Gastrocnemius medialis (tissue), 4 donors: ENCODE measurements around the gene BRWD1. TPM values are rescaled to one million over a fixed set of nuclear protein-coding genes. Genes with fewer than 3 reads are reported as not detected.
"Not testable (repeated sequence)": the region's sequence is repeated elsewhere in the genome, so short reads cannot be mapped to it uniquely, and the experiment has no call there.

Source experiments
- ATAC-seq, 2 donors: fragments of 150-250 bp; one replicate each; pipeline ENCODE4 v1.9.1; 2016
- DNase-seq, 2 donors: peaks; one replicate each; pipeline ENCODE4 v3.0.0-alpha.2; 2019
- H3K27ac ChIP-seq, 4 donors: fragments of 200-600 bp; sonication (generic); 1 replicate in 1 of 4; 2 replicates in 3 of 4; pipeline ENCODE4 v1.5.1; 2016 to 2018; ENCODE audit warnings: mild to moderate bottlenecking in 2 of 4, moderate library complexity in 1 of 4
- H3K27me3 ChIP-seq, 3 donors: fragments of 200-600 bp; sonication (generic) in 2 of 3; 1 replicate in 1 of 3; 2 replicates in 2 of 3; pipeline versions ENCODE4 v1.5.1 to v1.6.0; 2016 to 2019; ENCODE audit warnings: mild to moderate bottlenecking in 1 of 3, moderate library complexity in 1 of 3
- H3K36me3 ChIP-seq, 2 donors: fragments of 200-600 bp; sonication (generic) in 1 of 2; one replicate each; pipeline ENCODE4 v1.5.1; 2017 to 2018
- H3K4me1 ChIP-seq, 2 donors: fragments of 200-600 bp; sonication (generic) in 1 of 2; one replicate each; pipeline ENCODE4 v1.5.1; 2016 to 2017; ENCODE audit warnings: mild to moderate bottlenecking in 2 of 2
- H3K4me3 ChIP-seq, 4 donors: fragments of 200-600 bp; sonication (generic) in 3 of 4; 1 replicate in 1 of 4; 2 replicates in 3 of 4; pipeline ENCODE4 v1.5.1; 2016 to 2019; ENCODE audit warnings: mild to moderate bottlenecking in 2 of 4
- H3K9me3 ChIP-seq, 3 donors: fragments of 200-600 bp; sonication (generic) in 2 of 3; 1 replicate in 1 of 3; 2 replicates in 2 of 3; pipeline ENCODE4 v1.5.1; 2016 to 2019
- POLR2A ChIP-seq, 2 donors: fragments of 450-650 bp; IDR thresholded peaks; one replicate each; pipeline ENCODE4 v1.6.1; 2017; ENCODE audit warnings: antibody characterized with exemption in 2 of 2, mild to moderate bottlenecking in 2 of 2, moderate library complexity in 2 of 2
- in situ Hi-C, 4 donors: fragments of 200-750 bp; cut with MboI; loops; one replicate each; pipeline versions ENCODE4 v1.15.0 to v1.8.0; 2017; ENCODE audit warnings: low sequenced_read_pairs in 4 of 4
- intact Hi-C: fragments of 100-400 bp; cut with DNase I; formaldehyde crosslinking; loops from one replicate; pipeline ENCODE4 v1.15.1; 2023; ENCODE audit warnings: low total_unique reads
- total RNA-seq, 4 donors: library from RNA; depleted of rRNA; stranded (reverse); fragments of >200 nt; gene quantifications; one replicate each; pipeline versions ENCODE4 v1.1.0 to v1.2.3, GENCODE V29; 2016
- TF ChIP-seq, protein P1 (sequence below), 5 experiments: fragments of 450-650 bp in 3 of 5; fragments of 200-600 bp in 2 of 5; sonication (generic) in 2 of 5; IDR thresholded peaks in 4 of 5; conservative IDR thresholded peaks in 1 of 5; 1 replicate in 4 of 5; 2 replicates in 1 of 5; pipeline ENCODE4 v1.5.1; 2016 to 2019; ENCODE audit warnings: antibody characterized with exemption in 5 of 5, mild to moderate bottlenecking in 3 of 5, moderate library complexity in 3 of 5

BRWD1 gene
- total RNA-seq, 4 donors from 2014 or later = 42.2 to 65.7 (median 50.4) TPM

DNA sequence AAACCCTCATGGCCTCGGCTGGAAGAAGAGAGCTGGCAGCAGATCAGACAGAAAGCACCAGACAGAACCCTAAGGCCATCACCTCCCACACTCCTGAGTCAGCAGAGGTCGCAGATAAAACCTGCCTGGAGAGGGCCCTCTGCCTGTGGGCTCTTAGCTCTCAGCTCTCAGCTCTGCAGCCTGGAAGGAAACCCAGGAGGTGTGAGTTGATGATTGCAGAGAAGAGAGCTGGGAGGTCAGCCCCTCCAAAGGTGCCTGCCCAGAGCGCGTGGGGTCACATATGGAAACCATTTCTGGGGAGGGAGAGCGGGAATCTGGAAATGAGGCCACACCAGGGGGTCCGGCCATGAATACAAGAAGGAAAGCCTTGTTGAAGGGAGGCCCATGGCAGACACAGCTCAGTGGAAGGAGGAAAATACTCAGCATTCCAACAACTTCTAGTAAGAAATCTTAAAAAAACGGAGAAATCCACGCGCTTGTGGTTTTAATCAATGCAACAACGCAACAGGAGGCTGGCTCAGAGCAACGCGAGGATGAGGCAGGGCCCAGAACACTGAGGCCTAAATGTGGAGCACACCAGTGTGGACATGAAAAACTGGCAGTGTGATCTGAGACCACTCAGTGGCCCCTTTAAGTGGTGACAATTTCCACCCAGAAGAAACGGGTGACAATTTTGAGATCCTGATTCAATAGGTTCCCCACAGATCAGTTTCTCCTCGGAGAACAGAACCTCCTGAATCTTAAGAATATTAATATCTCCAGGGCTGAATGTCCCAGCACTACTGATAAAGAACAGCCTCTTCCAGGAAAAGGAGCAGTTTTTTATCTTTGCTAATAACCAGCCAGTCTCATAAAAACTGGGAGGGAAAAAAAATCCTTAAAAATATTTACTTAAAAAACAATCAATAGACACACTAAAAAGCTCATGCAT, 175.9 kb downstream of the BRWD1 start:
- TF ChIP-seq, protein P1, sequence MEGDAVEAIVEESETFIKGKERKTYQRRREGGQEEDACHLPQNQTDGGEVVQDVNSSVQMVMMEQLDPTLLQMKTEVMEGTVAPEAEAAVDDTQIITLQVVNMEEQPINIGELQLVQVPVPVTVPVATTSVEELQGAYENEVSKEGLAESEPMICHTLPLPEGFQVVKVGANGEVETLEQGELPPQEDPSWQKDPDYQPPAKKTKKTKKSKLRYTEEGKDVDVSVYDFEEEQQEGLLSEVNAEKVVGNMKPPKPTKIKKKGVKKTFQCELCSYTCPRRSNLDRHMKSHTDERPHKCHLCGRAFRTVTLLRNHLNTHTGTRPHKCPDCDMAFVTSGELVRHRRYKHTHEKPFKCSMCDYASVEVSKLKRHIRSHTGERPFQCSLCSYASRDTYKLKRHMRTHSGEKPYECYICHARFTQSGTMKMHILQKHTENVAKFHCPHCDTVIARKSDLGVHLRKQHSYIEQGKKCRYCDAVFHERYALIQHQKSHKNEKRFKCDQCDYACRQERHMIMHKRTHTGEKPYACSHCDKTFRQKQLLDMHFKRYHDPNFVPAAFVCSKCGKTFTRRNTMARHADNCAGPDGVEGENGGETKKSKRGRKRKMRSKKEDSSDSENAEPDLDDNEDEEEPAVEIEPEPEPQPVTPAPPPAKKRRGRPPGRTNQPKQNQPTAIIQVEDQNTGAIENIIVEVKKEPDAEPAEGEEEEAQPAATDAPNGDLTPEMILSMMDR (IDR thresholded peaks at IDR 0.05 in 4 of 5, conservative IDR thresholded peaks at IDR 0.05 in 1 of 5) = no peak
- TF ChIP-seq POLR2A (IDR thresholded peaks at IDR 0.05) = no peak
- H3K27ac ChIP-seq = no peak overlapping the region
- in situ Hi-C loops (loop anchor here in 3 of 4 donors (5.0 to 25.0 kb wide), 2 partner anchors 405 to 625 kb away; no protein-coding TSS in a partner anchor), intact Hi-C loops (loop anchor here (1.0 kb wide), 1 partner anchor 403 kb away; no protein-coding TSS in a partner anchor)
- ATAC-seq (no peak), DNase-seq (no peak)
- H3K4me3 ChIP-seq = no peak overlapping the region
- no peaks in the 10 kb centered on the region for H3K36me3 ChIP-seq
- H3K27me3 ChIP-seq = no peaks in the 10 kb centered on the region
- no peaks in the 10 kb centered on the region for H3K4me1 ChIP-seq
- H3K9me3 ChIP-seq = no peaks in the 10 kb centered on the region

DNA sequence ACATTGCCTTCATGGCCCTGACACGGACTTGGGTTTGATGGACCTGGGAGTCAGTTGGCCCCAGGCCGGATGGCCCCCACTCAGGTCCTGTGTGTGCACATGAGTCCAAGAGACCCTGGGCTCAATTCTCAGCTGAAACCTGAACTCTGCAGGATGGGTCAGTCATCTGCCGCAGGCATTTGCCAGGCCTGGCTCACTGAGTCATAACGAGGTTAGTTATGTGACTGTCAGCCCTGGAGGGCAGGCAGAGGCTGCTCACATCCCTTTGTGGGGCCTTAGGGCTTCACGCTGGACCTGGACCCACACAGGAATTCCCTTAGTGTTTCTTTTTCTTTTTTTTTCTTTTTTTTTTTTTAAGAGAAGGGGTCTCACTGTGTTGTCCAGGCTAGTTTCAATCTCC, 176.7 kb downstream of the BRWD1 start:
- H3K4me3 ChIP-seq = no peak overlapping the region
- no peaks in the 10 kb centered on the region for H3K27me3 ChIP-seq
- H3K4me1 ChIP-seq = no peaks in the 10 kb centered on the region
- no peak for ATAC-seq
- no peak for DNase-seq
- no peaks in the 10 kb centered on the region for H3K36me3 ChIP-seq
- H3K27ac ChIP-seq = no peak overlapping the region
- intact Hi-C loops = no loop called here
- H3K9me3 ChIP-seq = no peaks in the 10 kb centered on the region
- no peak for TF ChIP-seq POLR2A (IDR thresholded peaks at IDR 0.05)
- TF ChIP-seq, protein P1 (IDR thresholded peaks at IDR 0.05 in 4 of 5, conservative IDR thresholded peaks at IDR 0.05 in 1 of 5) = no peak
- in situ Hi-C loops = loop anchor here in 3 of 4 donors (5.0 to 25.0 kb wide), 2 partner anchors 404 to 624 kb away; no protein-coding TSS in a partner anchor

DNA sequence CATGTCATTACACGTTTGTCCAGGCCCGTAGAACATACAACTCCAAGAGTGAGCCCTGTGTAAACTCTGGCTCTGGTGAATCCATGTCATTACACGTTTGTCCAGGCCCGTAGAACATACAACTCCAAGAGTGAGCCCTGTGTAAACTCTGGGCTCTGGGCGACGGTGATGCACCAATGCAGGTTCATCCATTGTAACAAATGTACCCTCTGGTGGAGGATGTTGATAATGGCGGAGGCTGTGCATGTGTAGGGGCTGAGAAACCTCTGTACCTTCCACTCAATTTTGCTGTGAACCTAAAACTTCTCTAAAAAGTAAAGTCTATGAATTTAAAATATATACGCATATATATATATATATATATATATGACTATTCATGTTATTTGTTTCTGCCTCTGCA, 177.3 kb downstream of the BRWD1 start:
- in situ Hi-C loops = loop anchor here in 3 of 4 donors (5.0 to 25.0 kb wide), 2 partner anchors 404 to 624 kb away; no protein-coding TSS in a partner anchor
- DNase-seq, H3K27me3 ChIP-seq, H3K36me3 ChIP-seq, intact Hi-C loops, H3K4me3 ChIP-seq, H3K4me1 ChIP-seq, ATAC-seq, H3K9me3 ChIP-seq, H3K27ac ChIP-seq: not testable (repeated sequence)
- TF ChIP-seq, protein P1 (IDR thresholded peaks at IDR 0.05 in 4 of 5, conservative IDR thresholded peaks at IDR 0.05 in 1 of 5) = peak in 3 of 5 experiments; percentile 11 to 26 (median 24)

DNA sequence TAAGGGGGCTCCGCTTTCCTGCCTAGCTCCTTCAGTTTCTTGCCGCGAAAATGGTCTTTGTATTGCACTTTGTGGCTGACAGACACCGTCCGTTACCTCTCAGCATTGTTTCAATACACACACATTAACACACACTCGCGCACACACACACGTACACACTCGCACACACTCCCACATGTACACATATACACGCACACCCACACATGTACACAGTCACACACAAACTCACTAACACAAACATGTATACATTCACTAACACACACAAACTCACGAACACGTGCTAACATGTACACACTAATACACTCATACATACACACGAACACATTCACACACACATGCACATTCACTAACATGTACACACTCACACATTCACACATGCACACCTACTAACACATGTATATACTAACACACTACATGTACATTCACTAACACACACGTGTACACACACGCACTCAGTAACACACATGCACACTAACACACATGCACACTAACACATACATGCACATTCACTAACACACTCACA, 179.1 kb downstream of the BRWD1 start:
- DNase-seq (no peak), ATAC-seq (no peak)
- Histone ChIP-seq H3K27me3 (no peaks in the 10 kb centered on the region), H3K36me3 (no peaks in the 10 kb centered on the region), H3K4me1 (no peaks in the 10 kb centered on the region), H3K4me3 (no peak overlapping the region), H3K27ac (no peak overlapping the region), H3K9me3 (no peaks in the 10 kb centered on the region)
- in situ Hi-C loops (loop anchor here in 3 of 4 donors (25.0 kb wide), 1 partner anchor 622 kb away; no protein-coding TSS in a partner anchor), intact Hi-C loops (no loop called here)
- no peak for TF ChIP-seq POLR2A (IDR thresholded peaks at IDR 0.05)
- TF ChIP-seq, protein P1 (IDR thresholded peaks at IDR 0.05 in 4 of 5, conservative IDR thresholded peaks at IDR 0.05 in 1 of 5) = no peak

Other genes starting within 250 kb of the BRWD1 start
- gene PSMG1, start 130.2 kb downstream of the BRWD1 start, total RNA-seq = 10 to 100 TPM; 12.9 to 53.5 (median 30.3) TPM
- gene HMGN1, start 35.5 kb upstream of the BRWD1 start, total RNA-seq = 10 to 100 TPM in 1 of 4 donors, 1 to 10 TPM in 3; 7.6 to 16.2 (median 9.1) TPM
- 1 to 10 TPM; 2.3 to 7.9 (median 4.9) TPM for gene LCA5L, start 132.1 kb upstream of the BRWD1 start, total RNA-seq
- 100 to 1,000 TPM in 3 of 4 donors, 10 to 100 TPM in 1; 92.9 to 182 (median 149) TPM for gene SH3BGR, start 138.3 kb upstream of the BRWD1 start, total RNA-seq